ENCODE measurements around the gene OR2T11. TPM values are rescaled to one million over a fixed set of nuclear protein-coding genes. Genes with fewer than 3 reads are reported as not detected.
"Not testable (repeated sequence)": the region's sequence is repeated elsewhere in the genome, so short reads cannot be mapped to it uniquely, and the experiment has no call there.

OR2T11 gene
- total RNA-seq, 4 donors from 2014 or later = not detected

DNA sequence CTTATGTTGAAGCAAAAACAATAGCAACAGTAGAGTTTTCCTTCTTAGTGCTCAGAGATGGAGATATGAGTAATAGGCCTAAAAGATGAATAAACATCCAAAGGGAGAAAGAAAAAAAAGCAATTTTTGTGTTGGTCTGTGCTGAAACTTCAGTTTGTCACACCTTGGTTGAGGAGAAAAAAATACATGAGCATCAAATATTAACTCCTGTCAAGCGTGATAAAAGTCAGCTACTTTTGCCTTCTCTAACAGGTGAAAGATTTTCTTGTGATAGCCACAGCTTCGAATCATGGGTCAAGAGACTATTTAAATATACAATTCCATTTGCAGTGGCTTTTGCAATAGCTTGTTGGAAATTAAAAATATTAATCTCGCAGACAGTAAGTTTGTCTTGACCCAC lies 6.0 kb upstream of the OR2T11 start:
- H3K27ac ChIP-seq (replicated peaks in 1 of 4); H3K9me3 ChIP-seq; DNase-seq (ENCODE audit: extremely low spot score); intact Hi-C loops (cut with DNase I); H3K36me3 ChIP-seq; H3K4me3 ChIP-seq; H3K27me3 ChIP-seq; H3K4me1 ChIP-seq: not testable (repeated sequence)
- no CpG with 5 or more reads among the region's 3 CpGs for WGBS

- intact Hi-C loops (cut with DNase I); H3K9me3 ChIP-seq; DNase-seq (ENCODE audit: extremely low spot score); H3K27me3 ChIP-seq; H3K4me1 ChIP-seq; H3K27ac ChIP-seq (replicated peaks in 1 of 4); H3K4me3 ChIP-seq; H3K36me3 ChIP-seq: not testable (repeated sequence)
- no CpG with 5 or more reads among the region's 5 CpGs for WGBS
Measured at GRCh38 chr1:248639652-248640051, 4.8 kb upstream of the OR2T11 start.

- intact Hi-C loops (cut with DNase I); DNase-seq (ENCODE audit: extremely low spot score); H3K4me1 ChIP-seq; H3K27me3 ChIP-seq; H3K36me3 ChIP-seq; H3K9me3 ChIP-seq; H3K27ac ChIP-seq (replicated peaks in 1 of 4); H3K4me3 ChIP-seq: not testable (repeated sequence)
- 50% methylated on average over 1 of the region's 5 CpGs for WGBS
Measured at GRCh38 chr1:248636612-248637011, 1.7 kb upstream of the OR2T11 start.

- H3K36me3 ChIP-seq = no peaks in the 10 kb centered on the region
- H3K27ac ChIP-seq (replicated peaks in 1 of 4) = no peak overlapping the region
- TF ChIP-seq CTCF (IDR thresholded peaks at IDR 0.05) = no peak
- TF ChIP-seq POLR2A (IDR thresholded peaks at IDR 0.05; ENCODE audit: low read depth) = no peak
- TF ChIP-seq EP300 (IDR thresholded peaks at IDR 0.05) = no peak
- TF ChIP-seq POLR2AphosphoS5 (IDR thresholded peaks at IDR 0.05) = no peak
- H3K4me3 ChIP-seq = no peak overlapping the region
- H3K27me3 ChIP-seq = no peaks in the 10 kb centered on the region
- intact Hi-C loops (cut with DNase I) = no loop called here
- DNase-seq (ENCODE audit: extremely low spot score) = no peak
- H3K9me3 ChIP-seq = no peaks in the 10 kb centered on the region
- H3K4me1 ChIP-seq = no peaks in the 10 kb centered on the region
- WGBS = 74% methylated on average over 7 of the region's 7 CpGs
Measured at GRCh38 chr1:248631354-248632008, 3.4 kb downstream of the OR2T11 start.

GRCh38 chr1:248630551-248630950 lies 4.3 kb downstream of the OR2T11 start:
- no peak overlapping the region for H3K4me3 ChIP-seq
- H3K36me3 ChIP-seq = no peaks in the 10 kb centered on the region
- no peak for DNase-seq (ENCODE audit: extremely low spot score)
- intact Hi-C loops (cut with DNase I) = no loop called here
- no peaks in the 10 kb centered on the region for H3K27me3 ChIP-seq
- TF ChIP-seq EP300 (IDR thresholded peaks at IDR 0.05) = no peak
- TF ChIP-seq POLR2AphosphoS5 (IDR thresholded peaks at IDR 0.05) = no peak
- no peak for TF ChIP-seq CTCF (IDR thresholded peaks at IDR 0.05)
- no peak for TF ChIP-seq POLR2A (IDR thresholded peaks at IDR 0.05; ENCODE audit: low read depth)
- 57% methylated on average over 2 of the region's 2 CpGs for WGBS
- no peaks in the 10 kb centered on the region for H3K9me3 ChIP-seq
- H3K27ac ChIP-seq (replicated peaks in 1 of 4) = no peak overlapping the region
- H3K4me1 ChIP-seq = no peaks in the 10 kb centered on the region

DNA sequence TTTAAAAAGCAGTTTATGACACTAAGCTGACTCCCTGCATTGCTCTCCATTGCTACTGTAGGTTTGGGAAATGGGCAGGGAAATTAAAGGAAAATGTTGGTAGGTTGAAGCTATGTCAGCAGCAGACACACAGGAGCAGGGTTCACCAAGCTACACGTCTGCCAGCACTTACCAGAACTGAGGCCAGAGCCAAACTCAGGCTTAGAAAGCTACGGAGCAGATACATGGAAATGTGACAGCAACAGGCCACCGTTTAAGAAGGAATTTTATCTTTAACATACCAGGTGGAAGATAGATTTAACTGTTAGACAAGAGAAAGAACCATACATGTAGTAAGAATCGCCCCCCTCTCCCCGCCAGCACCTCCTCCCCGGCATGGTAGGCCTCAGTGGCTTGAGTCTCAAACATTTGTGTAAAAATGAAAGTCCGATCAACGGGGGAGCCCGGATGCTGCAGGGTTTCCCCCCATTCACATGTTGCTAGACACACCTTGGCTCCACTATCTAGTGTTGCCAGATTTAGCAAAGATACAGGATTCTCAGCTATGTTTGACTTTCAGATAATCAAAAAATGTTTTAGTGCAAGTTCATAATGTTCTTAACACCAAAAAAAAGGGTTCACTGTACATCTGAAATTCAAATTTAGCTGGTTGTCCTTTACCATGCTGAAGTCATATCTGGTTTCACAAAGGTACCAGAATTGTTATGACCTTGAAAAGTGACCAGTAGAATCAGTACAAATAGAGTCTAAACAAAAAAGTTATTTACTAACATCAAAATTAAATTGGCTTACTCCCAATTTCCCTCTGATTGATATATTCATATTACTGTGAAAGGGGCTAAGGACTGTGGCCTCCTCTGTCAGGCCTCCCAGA lies 6.7 kb downstream of the OR2T11 start:
- no peak for DNase-seq (ENCODE audit: extremely low spot score)
- intact Hi-C loops (cut with DNase I) = no loop called here
- Histone ChIP-seq H3K9me3 (no peaks in the 10 kb centered on the region), H3K36me3 (no peaks in the 10 kb centered on the region), H3K27me3 (no peaks in the 10 kb centered on the region), H3K4me1 (no peaks in the 10 kb centered on the region), H3K27ac (replicated peaks in 1 of 4) (no peak overlapping the region), H3K4me3 (no peak overlapping the region)
- TF ChIP-seq POLR2AphosphoS5 (IDR thresholded peaks at IDR 0.05) (no peak), EP300 (IDR thresholded peaks at IDR 0.05) (no peak), CTCF (IDR thresholded peaks at IDR 0.05) (no peak), POLR2A (IDR thresholded peaks at IDR 0.05; ENCODE audit: low read depth) (no peak)
- WGBS = 83% methylated on average over 9 of the region's 9 CpGs

Data from esophagus muscularis mucosa (tissue), 4 donors.